Measurements from ENCODE around the gene MRNIP. TPM values are rescaled to one million over a fixed set of nuclear protein-coding genes. Genes with fewer than 3 reads are reported as not detected.

MRNIP gene
- total and polyA plus RNA-seq, 4 donors = 5.4 to 12.0 (median 7.3) TPM

DNA sequence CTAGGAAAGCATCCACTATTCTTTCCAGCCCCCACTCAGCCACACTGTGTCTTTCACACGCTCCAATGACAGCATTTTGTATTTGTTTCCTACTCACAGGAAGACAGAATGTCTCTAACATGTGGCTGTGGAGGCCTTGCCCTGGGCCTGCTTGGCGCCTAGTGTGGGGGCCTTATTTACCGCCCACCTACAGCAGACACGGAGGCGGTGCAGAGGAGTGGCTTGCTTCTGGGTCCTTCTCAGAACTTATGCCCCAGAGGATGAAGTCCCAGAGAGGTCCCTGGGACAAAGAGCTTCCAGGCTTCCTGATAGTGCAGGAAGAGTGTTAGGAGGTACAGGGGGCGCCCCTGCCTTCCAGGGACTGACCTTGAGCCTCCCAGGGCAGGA, 8.5 kb upstream of the MRNIP start:
- H3K27me3 ChIP-seq (ENCODE audit: control insufficient read depth in 4 of 4, insufficient read depth in 4 of 4, low read length in 3 of 4) = no peaks in the 10 kb centered on the region
- no peak overlapping the region for H3K9ac ChIP-seq (ENCODE audit: low read depth in 1 of 2, low read length in 2 of 2)
- no peaks in the 10 kb centered on the region for H3K9me3 ChIP-seq (ENCODE audit: control insufficient read depth in 4 of 4, low read length in 3 of 4)
- no peak for DNase-seq (ENCODE audit: low spot score)
- no peak for TF ChIP-seq FOXA2 (IDR thresholded peaks at IDR 0.05)
- TF ChIP-seq RAD21 (IDR thresholded peaks at IDR 0.05) = no peak
- no peak for TF ChIP-seq HNF4G (IDR thresholded peaks at IDR 0.05)
- TF ChIP-seq, protein P1, sequence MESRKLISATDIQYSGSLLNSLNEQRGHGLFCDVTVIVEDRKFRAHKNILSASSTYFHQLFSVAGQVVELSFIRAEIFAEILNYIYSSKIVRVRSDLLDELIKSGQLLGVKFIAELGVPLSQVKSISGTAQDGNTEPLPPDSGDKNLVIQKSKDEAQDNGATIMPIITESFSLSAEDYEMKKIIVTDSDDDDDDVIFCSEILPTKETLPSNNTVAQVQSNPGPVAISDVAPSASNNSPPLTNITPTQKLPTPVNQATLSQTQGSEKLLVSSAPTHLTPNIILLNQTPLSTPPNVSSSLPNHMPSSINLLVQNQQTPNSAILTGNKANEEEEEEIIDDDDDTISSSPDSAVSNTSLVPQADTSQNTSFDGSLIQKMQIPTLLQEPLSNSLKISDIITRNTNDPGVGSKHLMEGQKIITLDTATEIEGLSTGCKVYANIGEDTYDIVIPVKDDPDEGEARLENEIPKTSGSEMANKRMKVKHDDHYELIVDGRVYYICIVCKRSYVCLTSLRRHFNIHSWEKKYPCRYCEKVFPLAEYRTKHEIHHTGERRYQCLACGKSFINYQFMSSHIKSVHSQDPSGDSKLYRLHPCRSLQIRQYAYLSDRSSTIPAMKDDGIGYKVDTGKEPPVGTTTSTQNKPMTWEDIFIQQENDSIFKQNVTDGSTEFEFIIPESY (IDR thresholded peaks at IDR 0.05) = no peak
- TF ChIP-seq YY1 (IDR thresholded peaks at IDR 0.05) = no peak
- TF ChIP-seq SP1 (IDR thresholded peaks at IDR 0.05) = no peak
- TF ChIP-seq, protein P2, sequence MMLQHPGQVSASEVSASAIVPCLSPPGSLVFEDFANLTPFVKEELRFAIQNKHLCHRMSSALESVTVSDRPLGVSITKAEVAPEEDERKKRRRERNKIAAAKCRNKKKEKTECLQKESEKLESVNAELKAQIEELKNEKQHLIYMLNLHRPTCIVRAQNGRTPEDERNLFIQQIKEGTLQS (IDR thresholded peaks at IDR 0.05) = no peak
- no peak for TF ChIP-seq EGR1 (IDR thresholded peaks at IDR 0.05; ENCODE audit: low read depth in 2 of 2)
- TF ChIP-seq FOXA1 (IDR thresholded peaks at IDR 0.05) = no peak
- no peak for TF ChIP-seq GABPA (IDR thresholded peaks at IDR 0.05 in 1 of 2, conservative IDR thresholded peaks at IDR 0.05 in 1 of 2)
- TF ChIP-seq, protein P3, sequence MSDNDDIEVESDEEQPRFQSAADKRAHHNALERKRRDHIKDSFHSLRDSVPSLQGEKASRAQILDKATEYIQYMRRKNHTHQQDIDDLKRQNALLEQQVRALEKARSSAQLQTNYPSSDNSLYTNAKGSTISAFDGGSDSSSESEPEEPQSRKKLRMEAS (IDR thresholded peaks at IDR 0.05) = no peak
- TF ChIP-seq TAF1 (conservative IDR thresholded peaks at IDR 0.05) = no peak
- TF ChIP-seq, protein P4, sequence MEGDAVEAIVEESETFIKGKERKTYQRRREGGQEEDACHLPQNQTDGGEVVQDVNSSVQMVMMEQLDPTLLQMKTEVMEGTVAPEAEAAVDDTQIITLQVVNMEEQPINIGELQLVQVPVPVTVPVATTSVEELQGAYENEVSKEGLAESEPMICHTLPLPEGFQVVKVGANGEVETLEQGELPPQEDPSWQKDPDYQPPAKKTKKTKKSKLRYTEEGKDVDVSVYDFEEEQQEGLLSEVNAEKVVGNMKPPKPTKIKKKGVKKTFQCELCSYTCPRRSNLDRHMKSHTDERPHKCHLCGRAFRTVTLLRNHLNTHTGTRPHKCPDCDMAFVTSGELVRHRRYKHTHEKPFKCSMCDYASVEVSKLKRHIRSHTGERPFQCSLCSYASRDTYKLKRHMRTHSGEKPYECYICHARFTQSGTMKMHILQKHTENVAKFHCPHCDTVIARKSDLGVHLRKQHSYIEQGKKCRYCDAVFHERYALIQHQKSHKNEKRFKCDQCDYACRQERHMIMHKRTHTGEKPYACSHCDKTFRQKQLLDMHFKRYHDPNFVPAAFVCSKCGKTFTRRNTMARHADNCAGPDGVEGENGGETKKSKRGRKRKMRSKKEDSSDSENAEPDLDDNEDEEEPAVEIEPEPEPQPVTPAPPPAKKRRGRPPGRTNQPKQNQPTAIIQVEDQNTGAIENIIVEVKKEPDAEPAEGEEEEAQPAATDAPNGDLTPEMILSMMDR (IDR thresholded peaks at IDR 0.05; ENCODE audit: low read depth, low read length, missing input control) = no peak
- TF ChIP-seq RXRA (IDR thresholded peaks at IDR 0.05) = no peak
- no peak for TF ChIP-seq JUND (IDR thresholded peaks at IDR 0.05)
- TF ChIP-seq HNF4A (conservative IDR thresholded peaks at IDR 0.05) = no peak
- TF ChIP-seq NR2F2 (IDR thresholded peaks at IDR 0.05) = no peak
- H3K4me3 ChIP-seq (ENCODE audit: low read depth in 1 of 3, low read length in 3 of 3) = no peak overlapping the region
- no peaks in the 10 kb centered on the region for H3K4me1 ChIP-seq (ENCODE audit: control insufficient read depth in 4 of 4, insufficient read depth in 4 of 4, low read length in 3 of 4)
- H3K36me3 ChIP-seq (ENCODE audit: control insufficient read depth in 4 of 4, insufficient read depth in 3 of 4, low read depth in 1 of 4, low read length in 3 of 4) = peaks cover 16 to 77% (median 31%) of the 10 kb centered on the region in 4 donors
- no peak overlapping the region for H3K27ac ChIP-seq (ENCODE audit: low read depth in 1 of 2, low read length in 2 of 2)
- 95% methylated on average over 6 of the region's 6 CpGs for WGBS

DNA sequence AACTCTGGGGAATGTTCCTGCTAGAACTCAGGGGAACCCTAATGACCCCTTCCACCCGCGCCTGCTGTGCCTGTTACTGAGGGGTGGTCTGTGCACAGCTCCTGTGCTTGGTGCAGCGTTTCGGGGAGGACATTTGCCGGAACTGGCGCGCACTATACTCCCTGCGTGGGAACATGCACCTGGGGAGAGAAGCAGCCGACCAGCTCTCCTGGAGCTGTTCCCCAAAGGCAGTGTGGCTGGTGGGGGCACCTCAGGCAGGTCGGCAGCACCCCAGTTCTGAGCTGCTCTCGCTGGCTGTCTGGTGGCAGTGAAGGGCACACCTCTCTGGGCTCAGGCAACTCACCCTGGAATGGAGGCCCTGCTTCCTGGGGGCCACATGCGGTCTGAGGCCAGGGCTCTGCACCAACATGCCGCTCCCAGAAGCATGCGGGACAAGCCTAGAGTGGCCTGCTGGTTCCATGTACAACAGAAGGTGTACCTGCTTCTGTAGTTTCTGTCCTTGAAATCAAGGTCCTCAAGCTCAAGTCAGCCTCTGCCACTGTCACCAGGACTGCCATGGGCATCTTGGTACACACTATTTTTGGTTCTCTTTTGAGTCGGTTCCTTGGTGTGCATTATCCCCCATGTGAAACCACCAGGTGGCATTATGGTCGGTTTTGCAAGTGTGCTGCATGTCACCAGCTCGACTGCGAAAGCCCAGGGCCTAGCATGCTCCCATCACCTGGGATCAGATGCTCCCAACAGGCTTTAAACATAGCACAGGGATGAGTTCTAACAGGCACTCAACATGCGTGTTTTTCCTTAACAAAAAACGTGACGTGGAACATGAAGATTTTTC, 7.8 kb upstream of the MRNIP start:
- Histone ChIP-seq H3K27ac (ENCODE audit: low read depth in 1 of 2, low read length in 2 of 2) (no peak overlapping the region), H3K9ac (ENCODE audit: low read depth in 1 of 2, low read length in 2 of 2) (no peak overlapping the region), H3K36me3 (ENCODE audit: control insufficient read depth in 4 of 4, insufficient read depth in 3 of 4, low read depth in 1 of 4, low read length in 3 of 4) (peaks cover 16 to 76% (median 30%) of the 10 kb centered on the region in 4 donors), H3K4me1 (ENCODE audit: control insufficient read depth in 4 of 4, insufficient read depth in 4 of 4, low read length in 3 of 4) (no peaks in the 10 kb centered on the region), H3K9me3 (ENCODE audit: control insufficient read depth in 4 of 4, low read length in 3 of 4) (no peaks in the 10 kb centered on the region), H3K4me3 (ENCODE audit: low read depth in 1 of 3, low read length in 3 of 3) (no peak overlapping the region), H3K27me3 (ENCODE audit: control insufficient read depth in 4 of 4, insufficient read depth in 4 of 4, low read length in 3 of 4) (no peaks in the 10 kb centered on the region)
- no peak for DNase-seq (ENCODE audit: low spot score)
- TF ChIP-seq JUND (IDR thresholded peaks at IDR 0.05) (no peak), RAD21 (IDR thresholded peaks at IDR 0.05) (peak; percentile 9 to 44)
- WGBS = 92% methylated on average over 21 of the region's 21 CpGs
